Neural cell (in vitro differentiated cells): ENCODE results near the gene SLC2A13.

Experiments used
- CTCF ChIP-seq: fragments of 450-650 bp; IDR thresholded peaks from 2 replicates; pipeline ENCODE4 v1.5.1; 2014; ENCODE audit warnings: antibody characterized with exemption, mild to moderate bottlenecking, moderate library complexity; ENCODE audit not compliant: poor library complexity, severe bottlenecking
- EZH2 ChIP-seq: fragments of 200-600, 300-800 bp; shearing (Covaris generic), sonication (generic); IDR thresholded peaks from 2 replicates; pipeline ENCODE4 v1.6.1; 2014; ENCODE audit warnings: antibody characterized with exemption, low read length, borderline replicate concordance, mild to moderate bottlenecking; ENCODE audit not compliant: insufficient read depth, poor library complexity, severe bottlenecking
- POLR2AphosphoS5 ChIP-seq: IDR thresholded peaks from 2 replicates; pipeline ENCODE4 v1.6.1; 2012
- REST ChIP-seq: IDR thresholded peaks from 2 replicates; pipeline ENCODE4 v1.6.1; 2012; ENCODE audit warnings: borderline replicate concordance

- no peak for TF ChIP-seq CTCF
- no peak for TF ChIP-seq EZH2
- no peak for TF ChIP-seq POLR2AphosphoS5
- TF ChIP-seq REST, result no peak
These were observed 73.9 kb downstream of the SLC2A13 start for GRCh38 chr12:40031965-40032364.
